Body of pancreas (tissue), 4 donors: ENCODE measurements around the gene IGF1R. TPM values are rescaled to one million over a fixed set of nuclear protein-coding genes. Genes with fewer than 3 reads are reported as not detected.

ENCODE experiments used
- ATAC-seq: fragments of 150-250 bp; one replicate; pipeline ENCODE4 v1.9.1; 2016
- DNase-seq, 4 donors: peaks; one replicate each; pipeline ENCODE4 v3.0.0-alpha.2; 2019
- H3K27ac ChIP-seq, 4 donors: fragments of 200-600 bp; sonication (generic); 1 replicate in 3 of 4; 2 replicates in 1 of 4; pipeline versions ENCODE4 v1.5.1 to v1.6.1; 2016 to 2019; ENCODE audit warnings: mild to moderate bottlenecking in 1 of 4, mixed read lengths in 1 of 4, moderate library complexity in 1 of 4
- H3K27me3 ChIP-seq, 2 donors: fragments of 200-600 bp; sonication (generic); one replicate each; pipeline ENCODE4 v1.6.0; 2016; ENCODE audit warnings: mild to moderate bottlenecking in 1 of 2
- H3K36me3 ChIP-seq, 2 donors: fragments of 200-600 bp; sonication (generic); replicated peaks in 1 of 2; 2 replicates each; pipeline ENCODE4 v1.5.1; 2016; ENCODE audit warnings: low read depth in 2 of 2; ENCODE audit not compliant: insufficient read depth in 1 of 2
- H3K4me1 ChIP-seq: fragments of 200-600 bp; sonication (generic); one replicate; pipeline ENCODE4 v1.6.0; 2016
- H3K4me3 ChIP-seq, 2 donors: fragments of 200-600 bp; sonication (generic); 1 replicate in 1 of 2; 2 replicates in 1 of 2; pipeline ENCODE4 v1.5.1; 2016 to 2019
- H3K9me3 ChIP-seq, 3 donors: fragments of 200-600 bp; sonication (generic); 1 replicate in 2 of 3; 2 replicates in 1 of 3; pipeline ENCODE4 v1.5.1; 2016
- POLR2A ChIP-seq, 3 donors: fragments of 450-650 bp; IDR thresholded peaks; one replicate each; pipeline ENCODE4 v1.6.1; 2016; ENCODE audit warnings: antibody characterized with exemption in 3 of 3, mild to moderate bottlenecking in 2 of 3
- WGBS, 2 donors: methylation state at CpG; one replicate each; pipeline ENCODE4 v1.1.5; 2017; 5-methylcytosine and 5-hydroxymethylcytosine counted together
- intact Hi-C: fragments of 100-400 bp; cut with DNase I; formaldehyde crosslinking; loops from one replicate; pipeline ENCODE4 v1.15.1; 2023
- total RNA-seq, 2 donors: library from RNA; depleted of rRNA; stranded (reverse); fragments of >200 nt; gene quantifications; one replicate each; pipeline ENCODE4 v1.1.0, GENCODE V29; 2016
- TF ChIP-seq, protein P1 (sequence below), 7 experiments: fragments of 450-650 bp in 4 of 7; fragments of 200-600 bp in 3 of 7; sonication (generic) in 3 of 7; IDR thresholded peaks; one replicate each; pipeline ENCODE4 v1.5.1; 2016 to 2019; ENCODE audit warnings: antibody characterized with exemption in 7 of 7

IGF1R gene
- total RNA-seq, 2 donors from 2014 or later: 34.8 to 55.7 TPM

DNA sequence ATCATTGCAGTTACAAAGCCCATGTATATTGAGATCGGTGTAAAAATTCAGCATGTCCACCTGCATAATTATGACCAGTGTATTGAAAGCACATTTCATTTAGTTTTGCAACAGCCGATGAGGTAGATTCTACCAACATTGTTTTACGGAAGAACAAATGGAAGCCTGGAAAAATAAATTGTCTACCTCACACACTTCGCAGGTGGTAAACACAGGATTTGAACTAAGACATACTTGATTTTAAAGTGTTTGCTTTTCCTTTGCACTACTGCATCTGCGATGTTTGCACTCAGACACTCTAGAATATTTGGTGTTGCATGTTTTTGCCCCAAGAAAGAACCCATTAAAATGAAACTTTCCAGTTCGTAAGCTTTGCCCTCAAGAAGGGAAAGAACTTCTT is 210.8 kb downstream of the IGF1R start:
- 46 to 51% methylated on average over 6 of the region's 6 CpGs for WGBS, 2 donors
- H3K27ac ChIP-seq: no peak overlapping the region
- H3K9me3 ChIP-seq: no peaks in the 10 kb centered on the region
- peaks cover 57% of the 10 kb centered on the region for H3K4me1 ChIP-seq
- H3K27me3 ChIP-seq: no peaks in the 10 kb centered on the region
- intact Hi-C loops: no loop called here
- H3K36me3 ChIP-seq: no peaks in the 10 kb centered on the region
- no peak for DNase-seq
- no peak for TF ChIP-seq POLR2A (IDR thresholded peaks at IDR 0.05)
- TF ChIP-seq, protein P1, sequence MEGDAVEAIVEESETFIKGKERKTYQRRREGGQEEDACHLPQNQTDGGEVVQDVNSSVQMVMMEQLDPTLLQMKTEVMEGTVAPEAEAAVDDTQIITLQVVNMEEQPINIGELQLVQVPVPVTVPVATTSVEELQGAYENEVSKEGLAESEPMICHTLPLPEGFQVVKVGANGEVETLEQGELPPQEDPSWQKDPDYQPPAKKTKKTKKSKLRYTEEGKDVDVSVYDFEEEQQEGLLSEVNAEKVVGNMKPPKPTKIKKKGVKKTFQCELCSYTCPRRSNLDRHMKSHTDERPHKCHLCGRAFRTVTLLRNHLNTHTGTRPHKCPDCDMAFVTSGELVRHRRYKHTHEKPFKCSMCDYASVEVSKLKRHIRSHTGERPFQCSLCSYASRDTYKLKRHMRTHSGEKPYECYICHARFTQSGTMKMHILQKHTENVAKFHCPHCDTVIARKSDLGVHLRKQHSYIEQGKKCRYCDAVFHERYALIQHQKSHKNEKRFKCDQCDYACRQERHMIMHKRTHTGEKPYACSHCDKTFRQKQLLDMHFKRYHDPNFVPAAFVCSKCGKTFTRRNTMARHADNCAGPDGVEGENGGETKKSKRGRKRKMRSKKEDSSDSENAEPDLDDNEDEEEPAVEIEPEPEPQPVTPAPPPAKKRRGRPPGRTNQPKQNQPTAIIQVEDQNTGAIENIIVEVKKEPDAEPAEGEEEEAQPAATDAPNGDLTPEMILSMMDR (IDR thresholded peaks at IDR 0.05): no peak
- no peak for ATAC-seq
- H3K4me3 ChIP-seq: no peak overlapping the region

DNA sequence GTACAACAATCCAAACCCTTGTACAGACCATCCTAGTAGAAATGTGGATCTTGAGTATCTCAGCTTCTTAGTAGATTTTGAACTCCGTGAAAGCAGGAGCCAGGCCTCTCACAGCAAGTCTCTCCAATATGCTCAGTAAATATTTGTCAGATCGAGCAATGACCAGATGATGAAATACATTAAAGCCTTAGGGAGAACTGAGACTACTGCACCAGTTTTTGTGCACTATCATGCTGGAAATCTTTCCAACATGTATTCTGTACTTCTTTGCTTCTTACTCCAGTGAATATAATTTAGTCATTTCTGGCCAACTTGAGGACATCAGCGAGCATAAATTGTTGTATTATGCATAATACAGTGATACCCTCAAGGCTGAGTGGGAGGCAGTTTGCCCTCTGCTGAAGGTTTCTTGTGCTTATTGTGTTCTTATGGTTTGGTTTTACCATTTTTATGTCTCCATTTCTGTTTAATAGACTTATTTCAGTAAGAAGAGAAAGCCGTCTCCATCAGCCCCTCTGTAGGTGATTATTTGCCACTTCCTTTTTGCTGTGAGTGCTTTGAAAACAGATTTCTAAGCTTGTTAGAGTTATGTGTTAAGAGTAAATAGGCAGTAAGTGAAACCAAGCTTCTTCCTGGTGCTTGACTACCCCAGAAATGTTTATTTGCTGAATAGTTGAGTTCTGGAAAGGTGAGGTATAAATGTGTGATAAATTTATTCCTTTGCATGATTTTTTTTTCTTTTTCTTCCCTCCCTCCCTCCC is 212.1 kb downstream of the IGF1R start:
- Histone ChIP-seq H3K27ac (peak overlapping the region in 3 of 4 donors; percentile 9 to 53 (median 30)), H3K4me1 (peaks cover 54% of the 10 kb centered on the region), H3K9me3 (no peaks in the 10 kb centered on the region), H3K27me3 (no peaks in the 10 kb centered on the region), H3K36me3 (no peaks in the 10 kb centered on the region), H3K4me3 (no peak overlapping the region)
- WGBS, 2 donors: 25 to 42% methylated on average over 4 of the region's 4 CpGs
- DNase-seq: no peak
- peak; percentile 33 for ATAC-seq
- intact Hi-C loops: no loop called here
- no peak for TF ChIP-seq POLR2A (IDR thresholded peaks at IDR 0.05)
- TF ChIP-seq, protein P1 (IDR thresholded peaks at IDR 0.05): no peak

DNA sequence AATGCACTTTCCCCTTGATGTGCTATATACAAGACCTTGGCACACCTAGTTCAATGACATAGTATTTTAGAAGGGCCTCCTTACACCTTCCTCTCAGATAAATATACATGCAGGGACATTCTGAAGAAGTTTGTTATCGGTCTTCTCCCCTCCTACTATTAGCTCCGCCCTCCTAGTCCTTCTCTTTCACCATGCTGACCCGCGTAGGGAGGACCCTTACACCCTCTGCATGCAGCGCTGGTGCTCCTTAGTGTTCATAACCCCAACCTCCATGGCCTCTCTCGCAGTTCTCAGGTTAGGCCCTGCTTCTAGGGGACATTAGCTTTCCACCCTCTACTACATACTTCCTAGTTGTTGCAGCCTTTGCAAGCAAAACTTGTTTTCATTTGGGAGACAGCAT is 212.8 kb downstream of the IGF1R start:
- Histone ChIP-seq H3K4me1 (peaks cover 47% of the 10 kb centered on the region), H3K9me3 (no peaks in the 10 kb centered on the region), H3K27ac (no peak overlapping the region), H3K27me3 (no peaks in the 10 kb centered on the region), H3K36me3 (no peaks in the 10 kb centered on the region), H3K4me3 (no peak overlapping the region)
- no peak for DNase-seq
- intact Hi-C loops: no loop called here
- WGBS, 2 donors: 90% methylated on average over 6 of the region's 6 CpGs
- ATAC-seq: no peak
- TF ChIP-seq, protein P1 (IDR thresholded peaks at IDR 0.05): no peak
- no peak for TF ChIP-seq POLR2A (IDR thresholded peaks at IDR 0.05)

DNA sequence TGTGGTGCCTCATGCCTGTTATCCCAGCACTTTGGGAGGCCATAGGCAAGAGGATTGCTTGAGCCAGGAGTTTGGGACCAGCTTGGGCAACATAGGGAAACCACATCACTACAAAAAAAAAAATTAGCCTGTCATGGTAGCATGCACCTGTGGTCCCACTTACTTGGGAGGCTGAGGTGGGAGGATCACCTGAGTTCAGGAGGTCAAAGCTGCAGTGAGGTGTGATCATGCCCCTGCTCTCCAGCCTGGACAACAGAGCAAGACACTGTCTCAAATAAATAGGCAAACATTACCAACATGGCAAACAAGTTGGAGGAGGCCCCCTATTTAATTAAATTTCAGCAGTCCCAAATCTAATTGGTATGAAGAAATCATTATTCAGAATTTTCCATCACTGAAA is 215.6 kb downstream of the IGF1R start:
- TF ChIP-seq, protein P1 (IDR thresholded peaks at IDR 0.05): no peak
- TF ChIP-seq POLR2A (IDR thresholded peaks at IDR 0.05): no peak
- peaks cover 25% of the 10 kb centered on the region for H3K4me1 ChIP-seq
- H3K27ac ChIP-seq: no peak overlapping the region
- intact Hi-C loops: no loop called here
- ATAC-seq: no peak
- no peaks in the 10 kb centered on the region for H3K27me3 ChIP-seq
- H3K36me3 ChIP-seq: no peaks in the 10 kb centered on the region
- no peak for DNase-seq
- H3K9me3 ChIP-seq: no peaks in the 10 kb centered on the region
- H3K4me3 ChIP-seq: no peak overlapping the region
